ENCODE results near the gene NHSL2. TPM values are rescaled to one million over a fixed set of nuclear protein-coding genes. Genes with fewer than 3 reads are reported as not detected.

The NHSL2 gene
- polyA plus RNA-seq, 1 of the 3 experiments (the other 2 are of a cell fraction): 0.61 TPM

DNA sequence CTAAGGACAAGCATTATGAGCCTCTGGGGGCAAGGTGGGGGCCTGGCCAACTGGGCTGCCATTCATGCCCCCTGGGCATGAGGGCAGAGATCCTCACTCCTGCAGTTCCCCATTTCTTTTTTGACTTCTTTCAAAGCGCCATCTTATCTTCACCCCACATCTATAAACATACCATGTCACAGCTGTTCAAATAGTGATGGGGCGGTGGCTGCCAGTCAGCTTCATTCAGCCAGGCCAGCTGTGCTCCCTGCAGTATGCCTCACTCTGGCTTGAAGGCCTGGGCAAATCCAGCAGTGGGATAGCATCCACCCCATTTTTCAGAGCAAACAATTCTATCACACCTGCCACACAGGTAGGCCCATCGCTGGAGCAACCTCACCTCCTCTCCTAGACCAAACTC, 85.5 kb downstream of the NHSL2 start:
- no peak overlapping the region for H3K4me2 ChIP-seq
- no peaks in the 10 kb centered on the region for H3K36me3 ChIP-seq (replicated peaks in 1 of 2; ENCODE audit: control insufficient read depth in 1 of 2, insufficient read depth in 2 of 2, low read length in 1 of 2)
- H3K4me1 ChIP-seq (ENCODE audit: control insufficient read depth in 1 of 2, insufficient read depth in 2 of 2, low read depth in 1 of 2, low read length in 1 of 2): no peaks in the 10 kb centered on the region; a peak in 1 of 4 replicates
- no peaks in the 10 kb centered on the region for H3K9me2 ChIP-seq
- no peaks in the 10 kb centered on the region; the same call in 1 of the 2 replicates for H4K20me1 ChIP-seq (ENCODE audit: insufficient read depth)
- H3K9ac ChIP-seq: no peak overlapping the region
- H3K27ac ChIP-seq (ENCODE audit: low read depth in 2 of 2, low read length in 1 of 2): no peak overlapping the region
- 0 out of 2 replicates have a peak, but pooled peaks cover 4% of the 10 kb centered on the region for H3K27me3 ChIP-seq (ENCODE audit: insufficient read depth)
- H3K4me3 ChIP-seq (ENCODE audit: low read depth in 2 of 2, low read length in 1 of 2): no peak overlapping the region
- H3K79me2 ChIP-seq (ENCODE audit: insufficient read depth): no peaks in the 10 kb centered on the region
- H3F3A ChIP-seq (replicated peaks; ENCODE audit: insufficient read depth): no peaks in the 10 kb centered on the region
- no peak for DNase-seq
- 41% methylated on average over 3 of the region's 3 CpGs for WGBS (ENCODE audit: low lambda C conversion rate)
- TF ChIP-seq TCF12 (IDR thresholded peaks at IDR 0.05) (no peak), ELF1 (IDR thresholded peaks at IDR 0.05) (no peak), POLR2AphosphoS5 (IDR thresholded peaks at IDR 0.05; ENCODE audit: low read depth, low read length) (no peak), MEF2A (IDR thresholded peaks at IDR 0.05; ENCODE audit: borderline replicate concordance, low read depth) (no peak), TEAD4 (IDR thresholded peaks at IDR 0.05; ENCODE audit: borderline replicate concordance, insufficient read depth) (no peak), RCOR1 (IDR thresholded peaks at IDR 0.05; ENCODE audit: low read length) (no peak), RAD21 (IDR thresholded peaks at IDR 0.05; ENCODE audit: low read length) (no peak), SIN3A (IDR thresholded peaks at IDR 0.05; ENCODE audit: borderline replicate concordance, low read depth, low read length) (no peak), JUND (IDR thresholded peaks at IDR 0.05) (no peak)
- TF ChIP-seq, protein P1, sequence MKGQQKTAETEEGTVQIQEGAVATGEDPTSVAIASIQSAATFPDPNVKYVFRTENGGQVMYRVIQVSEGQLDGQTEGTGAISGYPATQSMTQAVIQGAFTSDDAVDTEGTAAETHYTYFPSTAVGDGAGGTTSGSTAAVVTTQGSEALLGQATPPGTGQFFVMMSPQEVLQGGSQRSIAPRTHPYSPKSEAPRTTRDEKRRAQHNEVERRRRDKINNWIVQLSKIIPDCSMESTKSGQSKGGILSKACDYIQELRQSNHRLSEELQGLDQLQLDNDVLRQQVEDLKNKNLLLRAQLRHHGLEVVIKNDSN (IDR thresholded peaks at IDR 0.05; ENCODE audit: borderline replicate concordance, low read depth): no peak
- TF ChIP-seq, protein P2, sequence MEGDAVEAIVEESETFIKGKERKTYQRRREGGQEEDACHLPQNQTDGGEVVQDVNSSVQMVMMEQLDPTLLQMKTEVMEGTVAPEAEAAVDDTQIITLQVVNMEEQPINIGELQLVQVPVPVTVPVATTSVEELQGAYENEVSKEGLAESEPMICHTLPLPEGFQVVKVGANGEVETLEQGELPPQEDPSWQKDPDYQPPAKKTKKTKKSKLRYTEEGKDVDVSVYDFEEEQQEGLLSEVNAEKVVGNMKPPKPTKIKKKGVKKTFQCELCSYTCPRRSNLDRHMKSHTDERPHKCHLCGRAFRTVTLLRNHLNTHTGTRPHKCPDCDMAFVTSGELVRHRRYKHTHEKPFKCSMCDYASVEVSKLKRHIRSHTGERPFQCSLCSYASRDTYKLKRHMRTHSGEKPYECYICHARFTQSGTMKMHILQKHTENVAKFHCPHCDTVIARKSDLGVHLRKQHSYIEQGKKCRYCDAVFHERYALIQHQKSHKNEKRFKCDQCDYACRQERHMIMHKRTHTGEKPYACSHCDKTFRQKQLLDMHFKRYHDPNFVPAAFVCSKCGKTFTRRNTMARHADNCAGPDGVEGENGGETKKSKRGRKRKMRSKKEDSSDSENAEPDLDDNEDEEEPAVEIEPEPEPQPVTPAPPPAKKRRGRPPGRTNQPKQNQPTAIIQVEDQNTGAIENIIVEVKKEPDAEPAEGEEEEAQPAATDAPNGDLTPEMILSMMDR (IDR thresholded peaks at IDR 0.05): no peak
- H2AFZ ChIP-seq (ENCODE audit: low read depth): no peak overlapping the region
- POLR2A ChIA-PET: no interaction called here
- CTCF ChIA-PET: interaction anchor here (4.3 to 4.4 kb wide), 2 partner anchors 10 to 130 kb away, joined by 53 to 59 read pairs; no protein-coding TSS in a partner anchor
- H3K9me3 ChIP-seq: no peaks in the 10 kb centered on the region

DNA sequence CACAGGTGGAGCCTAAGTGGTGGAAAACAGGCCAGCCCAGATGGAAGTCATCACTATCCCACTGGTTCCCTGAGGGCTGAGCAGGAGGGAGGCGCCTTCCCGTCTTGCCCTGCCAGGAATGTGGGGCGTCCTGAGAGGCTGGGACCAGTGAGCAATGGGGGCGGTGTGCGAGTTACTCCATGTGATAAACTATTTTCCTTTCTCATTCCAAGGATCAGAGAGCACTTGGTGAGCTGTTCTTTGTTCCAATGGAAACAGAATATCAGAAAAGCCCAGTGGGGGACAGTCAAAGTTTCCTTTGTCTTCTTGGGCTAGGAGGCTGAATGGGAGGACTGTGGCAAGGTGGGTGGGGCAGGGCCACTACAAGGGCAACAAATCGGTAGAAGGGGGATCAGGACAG, 86.2 kb downstream of the NHSL2 start:
- TF ChIP-seq NRF1 (IDR thresholded peaks at IDR 0.05; ENCODE audit: low read depth, low read length): no peak
- TF ChIP-seq, protein P1 (IDR thresholded peaks at IDR 0.05; ENCODE audit: borderline replicate concordance, low read depth): no peak
- no peak for TF ChIP-seq JUND (IDR thresholded peaks at IDR 0.05)
- TF ChIP-seq, protein P3, sequence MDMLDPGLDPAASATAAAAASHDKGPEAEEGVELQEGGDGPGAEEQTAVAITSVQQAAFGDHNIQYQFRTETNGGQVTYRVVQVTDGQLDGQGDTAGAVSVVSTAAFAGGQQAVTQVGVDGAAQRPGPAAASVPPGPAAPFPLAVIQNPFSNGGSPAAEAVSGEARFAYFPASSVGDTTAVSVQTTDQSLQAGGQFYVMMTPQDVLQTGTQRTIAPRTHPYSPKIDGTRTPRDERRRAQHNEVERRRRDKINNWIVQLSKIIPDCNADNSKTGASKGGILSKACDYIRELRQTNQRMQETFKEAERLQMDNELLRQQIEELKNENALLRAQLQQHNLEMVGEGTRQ (IDR thresholded peaks at IDR 0.05; ENCODE audit: borderline replicate concordance, low read depth, low read length): no peak
- TF ChIP-seq FOXJ3 (CRISPR knock-in tag; IDR thresholded peaks at IDR 0.05): no peak
- no peak for TF ChIP-seq MEF2A (IDR thresholded peaks at IDR 0.05; ENCODE audit: borderline replicate concordance, low read depth)
- no peak for TF ChIP-seq TEAD4 (IDR thresholded peaks at IDR 0.05; ENCODE audit: borderline replicate concordance, insufficient read depth)
- TF ChIP-seq ELF1 (IDR thresholded peaks at IDR 0.05): no peak
- no peak for TF ChIP-seq GABPA (IDR thresholded peaks at IDR 0.05; ENCODE audit: low read depth)
- TF ChIP-seq, protein P2 (IDR thresholded peaks at IDR 0.05): no peak
- no peak for TF ChIP-seq SMC3 (IDR thresholded peaks at IDR 0.05; ENCODE audit: low read depth, low read length)
- no peak for TF ChIP-seq RCOR1 (IDR thresholded peaks at IDR 0.05; ENCODE audit: low read length)
- no peak overlapping the region for H3K9ac ChIP-seq
- no peak overlapping the region for H3K27ac ChIP-seq (ENCODE audit: low read depth in 2 of 2, low read length in 1 of 2)
- DNase-seq: no peak
- no peaks in the 10 kb centered on the region; the same call in 1 of the 2 replicates for H4K20me1 ChIP-seq (ENCODE audit: insufficient read depth)
- no peak overlapping the region for H3K4me3 ChIP-seq (ENCODE audit: low read depth in 2 of 2, low read length in 1 of 2)
- H2AFZ ChIP-seq (ENCODE audit: low read depth): no peak overlapping the region
- CTCF ChIA-PET: interaction anchor here (3.4 to 4.4 kb wide), 3 partner anchors 11 to 134 kb away, joined by 29 to 59 read pairs (median 53); partner anchors contain the start of gene RTL5
- no peaks in the 10 kb centered on the region for H3K36me3 ChIP-seq (replicated peaks in 1 of 2; ENCODE audit: control insufficient read depth in 1 of 2, insufficient read depth in 2 of 2, low read length in 1 of 2)
- H3K9me2 ChIP-seq: no peaks in the 10 kb centered on the region
- WGBS (ENCODE audit: low lambda C conversion rate): 69% methylated on average over 6 of the region's 6 CpGs
- no peaks in the 10 kb centered on the region; a peak in 1 of 4 replicates for H3K4me1 ChIP-seq (ENCODE audit: control insufficient read depth in 1 of 2, insufficient read depth in 2 of 2, low read depth in 1 of 2, low read length in 1 of 2)
- H3K79me2 ChIP-seq (ENCODE audit: insufficient read depth): no peaks in the 10 kb centered on the region
- no peak overlapping the region for H3K4me2 ChIP-seq
- H3F3A ChIP-seq (replicated peaks; ENCODE audit: insufficient read depth): no peaks in the 10 kb centered on the region
- peaks cover 10% of the 10 kb centered on the region; the same call in 1 of the 2 replicates for H3K27me3 ChIP-seq (ENCODE audit: insufficient read depth)
- POLR2A ChIA-PET: no interaction called here
- H3K9me3 ChIP-seq: no peaks in the 10 kb centered on the region
